Measurements from ENCODE around the gene KAZN. TPM values are rescaled to one million over a fixed set of nuclear protein-coding genes. Genes with fewer than 3 reads are reported as not detected.
A peak's percentile ranks its signal among the peaks of the same experiment; 100 is the strongest.

Gene KAZN
- total and polyA plus RNA-seq, 2 donors: 7.2 to 8.4 TPM

GRCh38 chr1:15089258-15089992 lies 490.9 kb downstream of the KAZN start:
- peak overlapping the region; percentile 39 for H3K27ac ChIP-seq (ENCODE audit: low read depth)
- H3K4me3 ChIP-seq (ENCODE audit: low read depth, low read length): no peak overlapping the region
- WGBS: 74% methylated on average over 4 of the region's 4 CpGs
- no peaks in the 10 kb centered on the region for H3K36me3 ChIP-seq (ENCODE audit: insufficient read depth)
- peak; percentile 32 for DNase-seq (ENCODE audit: extremely low spot score)
- peaks cover 3% of the 10 kb centered on the region for H3K4me1 ChIP-seq (ENCODE audit: insufficient read depth)

DNA sequence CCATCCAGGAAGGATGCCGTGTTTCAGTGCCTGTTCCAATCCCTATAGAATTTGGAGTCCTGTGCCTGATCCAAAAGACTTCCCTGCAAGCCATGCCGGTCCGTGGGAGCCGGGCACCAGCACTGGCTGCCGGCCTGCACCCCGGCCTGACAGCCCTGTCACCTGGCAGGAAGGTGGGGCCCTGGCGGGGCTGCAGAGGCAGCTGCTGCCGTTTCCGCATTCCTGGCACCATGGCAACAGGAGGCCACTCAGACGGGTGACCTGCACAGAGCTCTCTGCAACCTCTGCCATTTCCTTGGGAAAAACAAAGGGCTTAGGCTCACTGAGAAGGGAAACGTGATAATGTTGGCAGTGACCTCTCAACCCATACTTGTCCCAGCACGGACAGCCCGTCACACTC lies 491.9 kb downstream of the KAZN start:
- Histone ChIP-seq H3K27ac (ENCODE audit: low read depth) (no peak overlapping the region), H3K4me3 (ENCODE audit: low read depth, low read length) (no peak overlapping the region), H3K36me3 (ENCODE audit: insufficient read depth) (no peaks in the 10 kb centered on the region), H3K4me1 (ENCODE audit: insufficient read depth) (peaks cover 3% of the 10 kb centered on the region)
- DNase-seq (ENCODE audit: extremely low spot score): peak; percentile 47
- WGBS: 57% methylated on average over 13 of the region's 13 CpGs

GRCh38 chr1:15094056-15094455 lies 495.6 kb downstream of the KAZN start:
- H3K27ac ChIP-seq (ENCODE audit: low read depth): no peak overlapping the region
- H3K36me3 ChIP-seq (ENCODE audit: insufficient read depth): no peaks in the 10 kb centered on the region
- no peak for DNase-seq (ENCODE audit: extremely low spot score)
- peaks cover 3% of the 10 kb centered on the region for H3K4me1 ChIP-seq (ENCODE audit: insufficient read depth)
- WGBS: 92% methylated on average over 16 of the region's 16 CpGs
- no peak overlapping the region for H3K4me3 ChIP-seq (ENCODE audit: low read depth, low read length)

DNA sequence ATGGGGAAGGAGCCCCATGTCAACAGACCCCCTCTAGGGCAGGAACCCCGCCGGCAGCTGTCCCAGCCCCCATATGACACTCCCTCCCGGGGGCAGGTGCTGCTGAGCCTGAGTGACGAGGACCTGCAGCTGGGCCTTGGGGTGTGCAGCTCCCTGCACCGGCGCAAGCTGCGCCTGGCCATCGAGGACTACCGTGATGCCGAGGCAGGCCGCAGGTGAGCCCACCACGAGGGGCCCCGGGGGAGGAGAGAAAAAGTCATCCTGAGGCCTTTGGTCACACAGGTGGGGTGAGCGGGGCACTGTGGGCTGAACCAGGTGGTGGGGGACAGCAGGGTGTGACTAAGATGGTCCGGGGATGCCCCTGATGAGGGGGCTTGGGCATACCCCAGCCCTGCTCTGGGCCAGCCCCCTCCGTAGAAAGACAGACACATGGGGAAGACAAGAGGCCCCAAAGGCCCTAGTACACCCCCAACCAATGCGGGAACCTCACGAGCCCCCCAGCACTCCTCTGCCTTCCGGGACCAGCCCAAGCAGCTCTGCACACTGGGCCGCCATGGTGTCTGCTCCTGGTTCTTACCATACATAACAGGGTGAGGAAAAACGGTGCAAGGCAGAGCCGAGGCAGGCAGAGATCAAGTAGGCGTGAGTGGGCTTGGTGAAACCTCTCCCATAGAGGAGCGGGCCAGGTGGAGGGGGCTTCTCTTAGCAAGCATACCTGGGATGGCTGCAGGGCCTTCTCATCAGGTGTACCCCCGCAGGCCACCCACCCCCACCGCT lies 496.4 kb downstream of the KAZN start:
- H3K4me1 ChIP-seq (ENCODE audit: insufficient read depth): no peaks in the 10 kb centered on the region
- 93% methylated on average over 26 of the region's 26 CpGs for WGBS
- no peak overlapping the region for H3K4me3 ChIP-seq (ENCODE audit: low read depth, low read length)
- no peak overlapping the region for H3K27ac ChIP-seq (ENCODE audit: low read depth)
- DNase-seq (ENCODE audit: extremely low spot score): no peak
- no peaks in the 10 kb centered on the region for H3K36me3 ChIP-seq (ENCODE audit: insufficient read depth)

DNA sequence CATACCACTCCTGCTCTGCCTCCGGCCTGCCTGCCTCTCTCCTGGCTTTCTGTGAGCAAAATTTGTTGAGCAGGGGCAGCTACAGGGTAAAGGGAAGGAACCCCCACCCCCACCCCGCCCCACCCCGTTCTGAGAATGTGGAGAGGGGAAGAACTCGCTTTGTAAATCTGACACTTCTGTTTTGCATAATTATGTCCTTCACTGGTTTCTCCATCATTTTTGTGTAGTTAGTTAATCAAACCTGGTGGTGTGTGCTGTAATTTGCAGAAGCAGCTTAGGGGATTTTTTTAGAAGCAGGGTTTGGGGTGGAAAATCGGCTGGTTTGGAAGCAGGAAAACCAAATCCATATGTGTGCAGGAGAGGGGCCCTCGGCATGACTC lies 497.0 kb downstream of the KAZN start:
- DNase-seq (ENCODE audit: extremely low spot score): no peak
- Histone ChIP-seq H3K36me3 (ENCODE audit: insufficient read depth) (no peaks in the 10 kb centered on the region), H3K4me3 (ENCODE audit: low read depth, low read length) (no peak overlapping the region), H3K4me1 (ENCODE audit: insufficient read depth) (no peaks in the 10 kb centered on the region), H3K27ac (ENCODE audit: low read depth) (no peak overlapping the region)
- WGBS: 82% methylated on average over 6 of the region's 6 CpGs

GRCh38 chr1:15096293-15096692 lies 497.8 kb downstream of the KAZN start:
- no peak overlapping the region for H3K27ac ChIP-seq (ENCODE audit: low read depth)
- H3K36me3 ChIP-seq (ENCODE audit: insufficient read depth): no peaks in the 10 kb centered on the region
- no peak for DNase-seq (ENCODE audit: extremely low spot score)
- H3K4me1 ChIP-seq (ENCODE audit: insufficient read depth): no peaks in the 10 kb centered on the region
- H3K4me3 ChIP-seq (ENCODE audit: low read depth, low read length): no peak overlapping the region
- 93% methylated on average over 7 of the region's 7 CpGs for WGBS

DNA sequence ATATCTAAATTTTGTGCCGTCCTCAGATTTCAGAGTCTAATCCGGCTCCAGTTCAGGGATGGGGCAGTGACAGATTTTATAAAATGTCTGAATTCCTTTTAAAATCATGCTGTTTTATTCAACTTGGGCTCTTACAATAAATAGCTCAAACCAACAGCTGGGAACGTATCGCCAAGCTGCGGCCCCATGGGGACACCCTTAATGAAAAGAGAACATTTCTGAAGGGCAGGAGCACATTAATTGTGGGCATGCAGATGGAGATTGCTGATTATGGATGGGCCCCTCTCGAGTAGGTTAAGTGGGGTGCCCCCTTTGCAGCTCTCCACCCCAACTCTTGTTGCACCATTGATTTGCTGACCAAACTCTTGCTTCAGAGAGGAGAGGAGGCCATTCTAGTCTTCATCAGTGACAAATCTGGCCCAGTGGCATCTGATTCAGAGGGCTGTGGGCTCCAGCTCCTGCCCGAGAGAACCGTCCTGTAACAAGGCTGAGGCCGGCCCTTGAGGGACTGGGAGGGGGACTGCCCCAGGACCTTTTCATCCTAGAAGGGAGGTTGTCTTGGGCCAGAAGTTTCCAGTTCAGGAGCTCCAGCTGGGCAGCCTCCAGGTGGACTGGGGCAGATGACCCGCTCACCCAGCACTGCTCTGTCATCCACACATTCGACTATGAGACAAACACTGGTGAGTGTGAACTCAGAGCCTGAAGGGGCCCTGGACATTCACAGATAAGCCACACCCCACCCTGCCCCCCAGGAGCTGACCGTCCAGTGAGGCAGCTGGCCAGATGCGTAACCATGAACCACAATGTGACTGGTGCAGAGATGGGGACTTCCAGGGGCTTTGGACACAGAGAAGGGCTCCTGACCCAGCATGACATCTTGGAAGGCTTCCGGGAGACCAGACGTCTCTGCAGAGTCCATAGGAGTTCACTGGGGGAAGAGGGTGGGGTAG lies 500.0 kb downstream of the KAZN start:
- no peak for DNase-seq (ENCODE audit: extremely low spot score)
- no peak overlapping the region for H3K27ac ChIP-seq (ENCODE audit: low read depth)
- WGBS: 89% methylated on average over 15 of the region's 15 CpGs

DNA sequence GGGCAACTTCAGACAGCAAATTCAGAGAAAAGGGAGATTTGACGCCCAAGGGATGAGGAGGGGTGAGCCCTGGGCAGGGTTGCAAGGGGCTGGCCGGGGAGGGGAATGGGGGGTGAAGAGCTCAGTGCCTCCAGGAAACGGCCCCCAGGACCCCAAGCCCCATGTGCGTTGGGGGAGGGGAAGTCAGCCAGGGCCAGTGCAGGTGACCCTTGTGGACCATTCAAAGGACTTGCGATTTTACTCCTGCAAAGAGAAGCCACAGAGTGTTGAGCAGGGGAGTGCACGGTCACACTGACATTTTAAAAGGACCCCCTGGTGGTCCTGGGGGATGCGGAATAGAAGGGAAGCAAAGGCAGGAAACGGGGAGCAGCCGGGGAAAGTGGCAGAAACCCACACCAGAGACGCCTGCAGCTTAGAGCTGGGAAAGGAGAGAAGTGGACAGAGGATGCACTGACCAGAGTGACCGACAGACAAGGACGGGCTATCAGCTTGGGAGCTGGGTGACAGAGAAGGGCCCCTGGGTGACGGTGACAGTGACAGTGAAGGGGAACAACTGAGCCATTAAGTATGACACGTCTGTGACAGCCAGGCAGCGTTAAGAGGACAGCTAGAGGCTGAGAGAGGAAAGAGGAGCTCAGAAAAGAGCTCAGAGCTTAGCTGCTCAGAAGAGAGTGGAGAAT lies 501.1 kb downstream of the KAZN start:
- H3K27ac ChIP-seq (ENCODE audit: low read depth): no peak overlapping the region
- WGBS: 57% methylated on average over 15 of the region's 15 CpGs
- no peak for DNase-seq (ENCODE audit: extremely low spot score)

More for the DNA sequence above, 500.0 kb downstream of the KAZN start:
- Histone ChIP-seq H3K4me3 (ENCODE audit: low read depth, low read length) (no peak overlapping the region), H3K36me3 (ENCODE audit: insufficient read depth) (no peaks in the 10 kb centered on the region), H3K4me1 (ENCODE audit: insufficient read depth) (no peaks in the 10 kb centered on the region)

DNA sequence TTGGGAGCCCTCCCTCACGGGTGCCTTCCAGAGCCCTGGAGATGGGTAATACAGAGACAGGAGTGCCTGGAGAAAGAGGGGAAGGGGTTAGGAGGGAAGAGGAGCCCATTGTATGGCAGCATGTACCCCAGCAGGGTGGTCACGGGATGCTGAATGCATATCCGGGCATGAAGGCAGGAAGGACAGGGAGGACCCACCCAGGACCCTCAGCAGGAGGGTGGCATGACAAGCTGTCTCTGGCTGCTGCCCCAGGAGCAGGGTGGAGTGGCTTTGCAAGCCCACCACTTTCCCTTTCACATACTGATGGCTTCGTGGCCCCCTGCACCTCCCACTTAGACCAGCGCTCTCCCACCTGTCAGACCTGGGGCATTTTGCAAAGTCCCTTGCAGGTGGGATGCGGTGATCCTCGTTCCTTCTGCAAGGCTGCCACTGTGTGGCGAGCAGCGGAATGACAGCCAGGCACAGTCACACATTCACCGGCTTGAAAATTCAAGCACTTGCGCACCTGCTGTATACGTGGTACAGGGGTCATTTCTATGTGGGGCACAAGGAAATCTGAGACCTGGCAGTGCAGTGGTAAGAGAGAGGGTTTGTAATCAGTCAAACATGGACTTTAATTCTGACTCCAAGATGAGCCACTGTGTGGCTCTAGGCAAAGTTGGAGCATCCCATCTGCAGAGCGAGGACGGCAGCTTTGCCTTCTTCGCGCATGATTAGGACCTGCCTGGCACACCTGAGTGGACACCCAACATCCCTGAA lies 501.8 kb downstream of the KAZN start:
- peak; percentile 15 for DNase-seq (ENCODE audit: extremely low spot score)
- Histone ChIP-seq H3K27ac (ENCODE audit: low read depth) (no peak overlapping the region), H3K4me1 (ENCODE audit: insufficient read depth) (no peaks in the 10 kb centered on the region), H3K4me3 (ENCODE audit: low read depth, low read length) (no peak overlapping the region), H3K36me3 (ENCODE audit: insufficient read depth) (no peaks in the 10 kb centered on the region)
- WGBS: 21% methylated on average over 16 of the region's 16 CpGs

More for the DNA sequence above, 501.1 kb downstream of the KAZN start:
- H3K36me3 ChIP-seq (ENCODE audit: insufficient read depth): no peaks in the 10 kb centered on the region
- no peak overlapping the region for H3K4me3 ChIP-seq (ENCODE audit: low read depth, low read length)
- H3K4me1 ChIP-seq (ENCODE audit: insufficient read depth): no peaks in the 10 kb centered on the region

GRCh38 chr1:15100880-15101760 lies 502.6 kb downstream of the KAZN start:
- 58% methylated on average over 21 of the region's 21 CpGs for WGBS
- H3K4me1 ChIP-seq (ENCODE audit: insufficient read depth): no peaks in the 10 kb centered on the region
- no peaks in the 10 kb centered on the region for H3K36me3 ChIP-seq (ENCODE audit: insufficient read depth)
- no peak for DNase-seq (ENCODE audit: extremely low spot score)
- no peak overlapping the region for H3K4me3 ChIP-seq (ENCODE audit: low read depth, low read length)
- no peak overlapping the region for H3K27ac ChIP-seq (ENCODE audit: low read depth)

GRCh38 chr1:15101801-15102200 lies 503.3 kb downstream of the KAZN start:
- 89% methylated on average over 4 of the region's 4 CpGs for WGBS
- no peak for DNase-seq (ENCODE audit: extremely low spot score)
- H3K27ac ChIP-seq (ENCODE audit: low read depth): no peak overlapping the region
- H3K4me3 ChIP-seq (ENCODE audit: low read depth, low read length): no peak overlapping the region
- H3K36me3 ChIP-seq (ENCODE audit: insufficient read depth): no peaks in the 10 kb centered on the region
- no peaks in the 10 kb centered on the region for H3K4me1 ChIP-seq (ENCODE audit: insufficient read depth)

DNA sequence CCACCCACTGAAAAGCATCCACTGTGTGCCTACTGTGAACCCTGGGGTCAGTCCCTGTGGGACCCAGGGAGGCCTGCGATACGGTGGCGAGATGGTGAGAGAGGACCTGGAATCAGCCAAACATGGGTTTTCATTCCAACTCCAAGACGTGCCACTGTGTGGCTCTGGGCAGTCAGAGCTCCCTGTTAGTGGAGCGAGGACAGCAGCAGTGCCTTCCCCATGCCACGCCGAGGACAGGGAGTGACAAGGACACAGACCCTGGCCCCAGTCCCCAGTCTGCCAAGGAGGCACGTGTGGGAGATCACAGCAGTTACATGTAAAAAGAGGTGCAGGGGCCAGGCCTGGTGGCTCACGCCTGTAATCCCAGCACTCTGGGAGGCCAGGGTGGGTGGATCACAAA lies 504.2 kb downstream of the KAZN start:
- Histone ChIP-seq H3K4me3 (ENCODE audit: low read depth, low read length) (no peak overlapping the region), H3K27ac (ENCODE audit: low read depth) (no peak overlapping the region), H3K36me3 (ENCODE audit: insufficient read depth) (no peaks in the 10 kb centered on the region), H3K4me1 (ENCODE audit: insufficient read depth) (no peaks in the 10 kb centered on the region)
- 93% methylated on average over 9 of the region's 9 CpGs for WGBS
- no peak for DNase-seq (ENCODE audit: extremely low spot score)
